ENCODE results near the gene ADRB1.

ADRB1 gene

GRCh38 chr10:114095559-114096337 lies 52.1 kb downstream of the ADRB1 start:
- no peak for DNase-seq
